ENCODE measurements around the gene TNFRSF13B.

DNA sequence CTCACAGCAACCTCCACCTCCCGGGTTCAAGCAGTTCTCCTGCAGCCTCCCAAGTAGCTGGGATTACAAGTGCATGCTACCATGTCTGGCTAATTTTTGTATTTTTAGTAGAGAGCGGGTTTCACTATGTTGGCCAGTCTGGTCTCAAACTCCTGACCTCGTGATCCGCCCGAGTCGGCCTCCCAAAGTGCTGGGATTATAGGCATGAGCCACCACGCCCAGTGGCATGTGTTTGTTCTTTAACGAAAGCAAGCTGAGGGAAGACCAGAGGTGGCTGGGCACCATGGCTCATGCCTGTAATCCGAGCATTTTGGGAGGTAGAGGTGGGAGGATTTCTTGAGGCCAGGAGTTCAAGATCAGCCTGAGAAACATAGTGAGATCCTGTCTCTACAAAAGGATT lies 18.1 kb downstream of the TNFRSF13B start:
- TF ChIP-seq, protein P1, sequence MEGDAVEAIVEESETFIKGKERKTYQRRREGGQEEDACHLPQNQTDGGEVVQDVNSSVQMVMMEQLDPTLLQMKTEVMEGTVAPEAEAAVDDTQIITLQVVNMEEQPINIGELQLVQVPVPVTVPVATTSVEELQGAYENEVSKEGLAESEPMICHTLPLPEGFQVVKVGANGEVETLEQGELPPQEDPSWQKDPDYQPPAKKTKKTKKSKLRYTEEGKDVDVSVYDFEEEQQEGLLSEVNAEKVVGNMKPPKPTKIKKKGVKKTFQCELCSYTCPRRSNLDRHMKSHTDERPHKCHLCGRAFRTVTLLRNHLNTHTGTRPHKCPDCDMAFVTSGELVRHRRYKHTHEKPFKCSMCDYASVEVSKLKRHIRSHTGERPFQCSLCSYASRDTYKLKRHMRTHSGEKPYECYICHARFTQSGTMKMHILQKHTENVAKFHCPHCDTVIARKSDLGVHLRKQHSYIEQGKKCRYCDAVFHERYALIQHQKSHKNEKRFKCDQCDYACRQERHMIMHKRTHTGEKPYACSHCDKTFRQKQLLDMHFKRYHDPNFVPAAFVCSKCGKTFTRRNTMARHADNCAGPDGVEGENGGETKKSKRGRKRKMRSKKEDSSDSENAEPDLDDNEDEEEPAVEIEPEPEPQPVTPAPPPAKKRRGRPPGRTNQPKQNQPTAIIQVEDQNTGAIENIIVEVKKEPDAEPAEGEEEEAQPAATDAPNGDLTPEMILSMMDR (IDR thresholded peaks at IDR 0.05): no peak
- no peak for TF ChIP-seq POLR2A (IDR thresholded peaks at IDR 0.05)
